ENCODE measurements around the gene GINS1.

The GINS1 gene

GRCh38 chr20:25478889-25479568 is 71.6 kb downstream of the GINS1 start:
- no peak for DNase-seq

GRCh38 chr20:25479638-25480037 is 72.2 kb downstream of the GINS1 start:
- no peak for DNase-seq

GRCh38 chr20:25480156-25480555 is 72.7 kb downstream of the GINS1 start:
- DNase-seq = no peak

GRCh38 chr20:25480797-25481196 is 73.3 kb downstream of the GINS1 start:
- DNase-seq = no peak

- DNase-seq = no peak
These were observed 73.9 kb downstream of the GINS1 start for GRCh38 chr20:25481235-25481917.

- DNase-seq = no peak
These were observed 74.4 kb downstream of the GINS1 start for GRCh38 chr20:25481918-25482253.

- DNase-seq = no peak
These were observed 76.1 kb downstream of the GINS1 start for GRCh38 chr20:25483431-25484132.

GRCh38 chr20:25484224-25484846 is 76.9 kb downstream of the GINS1 start:
- no peak for DNase-seq

- DNase-seq = peak; percentile 72
These were observed 77.5 kb downstream of the GINS1 start for GRCh38 chr20:25484911-25485511.

GRCh38 chr20:25485872-25486271 is 78.4 kb downstream of the GINS1 start:
- DNase-seq = no peak

GRCh38 chr20:25486377-25486776 is 78.9 kb downstream of the GINS1 start:
- peak; percentile 22 for DNase-seq

GRCh38 chr20:25487306-25487705 is 79.8 kb downstream of the GINS1 start:
- no peak for DNase-seq

- no peak for DNase-seq
These were observed 80.5 kb downstream of the GINS1 start for GRCh38 chr20:25487975-25488374.

GRCh38 chr20:25489221-25489871 is 81.9 kb downstream of the GINS1 start:
- no peak for DNase-seq

GRCh38 chr20:25490656-25491445 is 83.4 kb downstream of the GINS1 start:
- DNase-seq = no peak

GRCh38 chr20:25491446-25492038 is 84.1 kb downstream of the GINS1 start:
- no peak for DNase-seq

- no peak for DNase-seq
These were observed 85.7 kb downstream of the GINS1 start for GRCh38 chr20:25493137-25493536.

GRCh38 chr20:25493748-25494505 is 86.5 kb downstream of the GINS1 start:
- DNase-seq = no peak

- DNase-seq = no peak
These were observed 87.2 kb downstream of the GINS1 start for GRCh38 chr20:25494506-25495188.

- DNase-seq = no peak
These were observed 87.8 kb downstream of the GINS1 start for GRCh38 chr20:25495189-25495824.
